Stimulated activated CD4-positive, alpha-beta T cell treated with anti-CD3 and anti-CD28 coated beads, Interleukin-1b, Interleukin-23, amount 100 ng/mL, for 4 hours (primary cell): ENCODE results near the gene DYNC1LI1.
A peak's percentile ranks its signal among the peaks of the same experiment; 100 is the strongest.

Source experiments
- DNase-seq, 2 donors: peaks; one replicate each; pipeline ENCODE4 v3.0.0-alpha.2; 2020; ENCODE audit warnings: low read depth in 2 of 2

DYNC1LI1 gene

DNA sequence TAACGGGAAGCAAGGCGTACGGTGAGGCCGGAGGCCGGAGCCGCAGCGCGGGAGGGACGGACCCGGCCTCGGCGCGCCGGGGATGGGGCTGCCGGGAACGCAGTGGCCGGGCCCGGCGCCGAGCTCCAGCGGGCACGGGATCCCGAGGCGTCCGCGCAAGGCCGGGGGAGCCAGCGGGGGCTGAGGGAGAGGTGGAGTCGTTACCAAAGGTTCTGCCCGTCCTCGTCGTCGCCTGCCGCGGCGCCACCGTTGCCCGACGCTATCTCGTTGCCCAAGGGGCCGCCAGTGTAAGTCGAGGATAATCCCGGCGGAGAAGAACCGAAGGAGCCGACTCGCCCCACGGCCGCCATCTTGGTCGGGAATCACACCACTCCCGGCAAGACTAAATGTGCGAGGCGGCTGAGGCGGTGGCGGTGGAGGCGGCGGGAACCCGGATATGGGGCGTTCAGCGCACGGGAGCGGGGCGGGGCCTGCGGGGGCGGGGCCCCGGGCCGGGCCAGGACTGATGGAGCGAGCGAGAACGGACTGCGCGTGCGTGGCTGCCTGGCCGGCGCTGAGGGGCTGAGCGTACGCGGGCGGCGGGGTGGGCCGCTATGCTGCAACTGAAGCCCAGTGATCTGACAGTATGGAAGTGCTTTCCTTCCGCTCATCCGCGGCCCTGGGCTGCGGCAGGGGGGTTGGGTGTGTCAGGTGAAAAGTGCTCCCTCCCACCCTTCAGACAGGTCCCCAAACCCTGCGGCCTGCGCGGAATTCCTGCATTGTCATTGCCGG is at the start of gene DYNC1LI1:
DYNC1LI1 (minus strand) TSS at position 438 of the 771 bp plus-strand sequence; CDS start at position 350, 88 bp downstream.
- peak; percentile 92 to 98 for DNase-seq

- no peak for DNase-seq
Measured at GRCh38 chr3:32619395-32619794, 48.7 kb upstream of the DYNC1LI1 start.

DNA sequence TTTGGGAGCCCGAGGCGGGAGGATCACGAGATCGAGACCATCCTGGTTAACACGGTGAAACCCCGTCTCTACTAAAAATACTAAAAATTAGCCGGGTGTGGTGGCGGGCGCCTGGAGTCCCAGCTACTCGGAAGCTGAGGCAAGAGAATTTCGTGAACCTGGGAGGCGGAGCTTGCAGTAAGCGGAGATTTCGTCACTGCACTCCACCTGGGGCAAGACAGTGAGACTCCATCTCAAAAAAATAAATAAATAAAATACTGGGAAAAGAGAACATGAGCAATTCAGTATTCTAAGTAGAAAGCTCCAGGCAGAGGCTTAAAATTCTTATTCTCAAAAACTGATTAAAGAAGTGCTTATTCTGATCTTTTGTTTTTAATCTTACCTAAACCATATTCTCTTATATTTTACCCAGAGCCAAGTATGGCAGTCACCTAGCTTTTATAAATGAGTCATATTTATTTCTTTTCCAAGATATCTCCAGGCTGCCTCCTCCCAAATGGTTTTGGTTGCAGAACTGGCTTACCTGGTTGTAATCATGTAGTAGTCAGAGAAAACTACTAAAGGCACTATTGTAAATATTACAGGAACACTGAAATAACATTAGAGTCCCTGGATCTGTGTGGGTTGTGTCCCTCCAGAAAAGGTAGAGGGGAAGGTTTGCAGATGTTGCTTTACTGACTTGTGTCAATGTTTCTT is 45.8 kb upstream of the DYNC1LI1 start:
- DNase-seq: no peak

DNA sequence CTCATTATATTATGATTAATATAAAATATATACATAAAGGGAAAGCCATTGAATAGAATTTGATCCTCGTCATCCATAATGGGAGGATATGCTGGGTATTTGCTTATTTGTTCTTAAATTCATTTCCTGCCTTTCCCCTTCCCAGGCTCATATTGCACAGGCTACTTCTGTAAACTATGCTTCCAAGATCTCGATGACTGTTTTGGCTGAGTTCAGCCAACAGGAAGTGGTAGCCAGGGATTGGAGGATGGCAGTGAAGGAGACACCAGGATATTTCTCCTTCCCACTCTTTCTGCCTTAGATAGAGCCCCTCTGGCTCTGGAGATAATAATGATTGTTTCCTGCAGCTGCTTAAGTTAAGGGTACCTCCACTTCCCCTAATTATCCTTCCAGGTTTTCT is 44.3 kb upstream of the DYNC1LI1 start:
- DNase-seq: no peak

DNA sequence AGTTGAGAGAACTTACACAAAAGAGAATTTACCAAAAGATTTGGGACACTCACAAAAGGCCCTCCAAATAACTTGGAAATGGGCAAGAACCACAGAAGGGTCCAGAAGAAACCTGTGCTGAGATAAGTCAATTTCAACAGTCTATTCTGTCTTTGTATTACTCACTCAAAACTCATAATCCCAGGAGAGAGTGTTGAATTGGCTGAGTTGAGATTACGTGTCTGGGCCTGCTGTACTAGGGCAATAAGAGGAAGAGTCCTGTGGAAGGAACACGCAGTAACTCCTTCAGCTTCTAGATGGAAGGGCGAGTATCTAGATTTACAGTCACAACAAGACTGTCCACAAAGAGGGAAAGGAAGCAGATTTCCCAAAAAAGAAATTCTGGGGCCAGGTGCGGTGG is 42.5 kb upstream of the DYNC1LI1 start:
- DNase-seq: no peak

GRCh38 chr3:32612547-32612946 is 41.9 kb upstream of the DYNC1LI1 start:
- DNase-seq: no peak

DNA sequence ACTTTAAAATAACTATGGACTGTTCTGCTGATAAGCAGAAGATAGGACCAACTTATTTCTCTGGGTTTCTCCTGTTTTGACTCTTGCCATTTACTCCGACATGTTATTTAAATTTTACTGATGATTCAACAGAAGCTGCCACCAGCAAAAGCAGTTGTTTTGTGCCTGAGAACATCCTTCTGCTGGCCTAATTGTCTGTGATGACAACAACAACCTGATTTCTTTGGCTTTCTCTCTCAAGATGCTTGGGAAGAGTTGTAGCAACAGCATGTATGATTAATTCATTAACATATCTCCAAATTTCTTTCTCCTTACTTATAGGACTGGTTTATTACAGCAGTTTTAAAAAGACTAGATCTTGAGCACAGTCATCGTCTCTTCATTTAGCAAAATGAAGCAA is 36.9 kb upstream of the DYNC1LI1 start:
- DNase-seq: no peak

DNA sequence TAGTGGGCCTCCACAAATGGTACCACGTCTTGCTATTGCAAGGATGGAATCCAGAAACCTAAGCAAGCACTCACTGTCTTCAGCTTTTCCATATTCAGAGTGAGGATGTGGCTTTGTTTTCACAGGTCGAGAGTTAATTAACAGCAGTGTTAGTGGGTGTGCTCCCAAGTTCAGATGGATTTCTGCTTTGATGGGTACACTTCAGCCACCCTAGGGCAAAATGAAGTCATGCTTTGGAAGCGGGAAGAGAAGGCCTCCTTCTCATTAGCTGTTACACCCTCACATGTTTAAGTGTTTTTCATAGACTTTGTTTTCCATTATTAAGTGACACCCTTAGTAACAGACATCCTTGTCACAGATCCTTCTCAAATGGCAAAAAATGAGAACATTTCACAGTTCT is 36.3 kb upstream of the DYNC1LI1 start:
- DNase-seq: no peak

DNA sequence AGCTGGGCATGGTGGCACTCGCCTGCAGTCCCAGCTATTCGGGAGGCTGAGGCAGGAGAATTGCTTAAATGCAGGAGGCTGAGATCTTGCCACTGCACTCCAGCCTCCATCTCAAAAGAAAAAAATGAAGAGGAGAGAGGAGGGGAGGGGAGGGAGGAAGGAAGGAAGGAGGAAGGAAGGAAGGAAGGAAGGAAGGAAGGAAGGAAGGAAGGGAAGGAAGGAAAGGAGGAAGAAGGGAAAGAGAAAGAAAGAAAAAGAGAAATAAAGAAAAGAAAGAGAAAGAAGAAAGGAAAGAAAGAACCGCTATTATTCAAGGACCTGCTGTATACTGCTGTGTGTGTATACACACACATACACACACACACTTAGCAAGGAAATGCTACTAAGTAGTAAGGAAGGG is 35.6 kb upstream of the DYNC1LI1 start:
- no peak for DNase-seq

GRCh38 chr3:32603064-32603463 is 32.4 kb upstream of the DYNC1LI1 start:
- DNase-seq: no peak

DNA sequence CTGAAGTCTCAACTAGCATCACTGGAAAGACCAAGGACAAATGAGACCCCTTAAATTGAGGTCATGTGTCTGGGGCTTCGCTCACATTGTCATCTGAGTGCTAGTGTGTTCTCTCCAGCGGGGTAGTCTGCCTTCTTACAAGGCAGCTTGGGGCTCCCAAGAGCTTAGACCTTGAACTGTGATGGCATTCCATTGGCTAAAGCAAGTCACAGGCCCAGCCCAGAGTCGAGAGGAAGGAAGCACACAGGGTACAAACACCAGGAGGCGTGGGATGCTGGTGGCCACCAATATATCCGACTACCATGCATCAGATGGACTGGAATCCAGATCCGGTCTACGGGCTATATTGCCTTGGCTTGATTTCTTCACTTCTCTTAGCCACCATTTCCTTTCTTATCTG is 31.5 kb upstream of the DYNC1LI1 start:
- no peak for DNase-seq

- no peak for DNase-seq
Measured at GRCh38 chr3:32601722-32602121, 31.1 kb upstream of the DYNC1LI1 start.

- no peak for DNase-seq
Measured at GRCh38 chr3:32597656-32598055, 27.0 kb upstream of the DYNC1LI1 start.

DNA sequence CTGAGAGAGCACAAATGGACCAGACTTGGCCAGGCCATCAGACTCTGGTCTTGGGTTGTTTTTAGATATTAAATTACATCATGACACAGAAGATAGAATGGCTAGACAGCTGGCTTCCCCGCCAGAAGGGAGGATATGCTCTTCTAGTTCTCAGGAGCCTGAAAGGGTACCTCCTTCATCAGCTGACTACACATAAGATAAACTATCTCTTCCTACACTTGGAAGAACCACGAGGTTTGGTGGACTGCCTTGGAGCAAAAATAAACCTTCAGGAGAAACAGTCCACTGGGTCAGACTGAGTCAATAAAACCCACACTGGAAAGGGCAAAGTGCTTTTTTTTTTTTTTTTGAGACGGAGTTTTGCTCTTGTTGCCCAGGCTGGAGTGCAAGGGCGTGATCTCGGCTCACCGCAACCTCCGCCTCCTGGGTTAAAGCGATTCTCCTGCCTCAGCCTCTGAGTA is 26.3 kb upstream of the DYNC1LI1 start:
- no peak for DNase-seq

- DNase-seq: no peak
Measured at GRCh38 chr3:32596282-32596908, 25.7 kb upstream of the DYNC1LI1 start.

DNA sequence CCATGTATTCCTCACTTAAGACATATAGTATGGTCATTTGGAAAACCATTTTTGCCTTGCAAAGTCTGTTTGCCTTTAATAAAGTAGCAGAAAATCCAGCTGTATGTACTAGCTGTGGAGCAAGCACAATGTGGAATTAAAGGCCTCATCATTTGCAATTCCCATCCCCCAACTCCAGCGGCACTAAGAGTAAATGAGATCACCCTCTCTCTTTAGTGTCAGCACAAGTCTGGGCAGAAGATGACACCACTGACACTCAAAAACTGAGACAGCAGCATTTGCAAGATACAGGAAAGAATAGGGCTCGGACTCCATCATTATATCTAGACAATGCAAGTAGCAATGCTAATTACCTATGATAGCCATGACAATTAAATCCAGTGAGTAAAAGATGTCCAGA is 24.7 kb upstream of the DYNC1LI1 start:
- DNase-seq: no peak

- no peak for DNase-seq
Measured at GRCh38 chr3:32593903-32594525, 23.4 kb upstream of the DYNC1LI1 start.

- DNase-seq: no peak
Measured at GRCh38 chr3:32592696-32593353, 22.2 kb upstream of the DYNC1LI1 start.

DNA sequence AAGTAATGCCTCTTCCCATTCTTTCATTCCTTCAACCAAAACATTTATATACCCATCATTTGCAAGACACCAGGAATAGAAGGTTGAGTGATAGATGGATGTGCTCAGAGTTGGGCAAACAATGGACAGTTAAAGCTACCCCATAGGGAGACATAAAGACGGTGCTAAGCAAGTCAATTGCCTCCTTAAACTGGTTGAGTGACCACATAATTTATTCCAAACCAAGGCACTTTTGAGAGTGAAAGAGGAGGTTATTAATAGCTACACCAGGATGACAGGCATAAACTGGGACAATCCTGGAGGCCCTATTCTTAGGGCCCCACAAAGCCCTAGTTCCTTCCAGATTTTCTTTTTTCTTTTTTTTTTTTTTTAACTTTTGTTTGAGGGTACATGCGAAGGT is 21.4 kb upstream of the DYNC1LI1 start:
- DNase-seq: no peak

DNA sequence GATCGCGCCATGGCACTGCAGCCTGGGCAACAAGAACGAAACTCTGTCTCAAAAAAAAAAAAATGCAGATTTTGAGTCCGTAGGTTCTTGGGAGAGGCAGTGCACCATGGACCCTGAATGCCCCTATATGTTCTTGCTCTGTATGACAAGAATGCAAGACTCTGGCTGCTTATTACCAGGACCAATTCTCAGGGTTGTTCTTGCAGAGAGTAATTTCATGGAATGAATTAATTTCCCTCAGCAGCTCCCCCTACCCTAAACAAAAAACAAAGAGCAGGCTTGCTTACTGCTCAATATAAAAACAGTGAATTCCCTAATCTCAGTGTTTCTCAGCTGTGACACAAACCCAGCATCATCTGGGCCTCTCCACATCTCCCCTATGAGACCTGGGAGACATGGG is 20.5 kb upstream of the DYNC1LI1 start:
- no peak for DNase-seq

GRCh38 chr3:32586356-32586755 is 15.7 kb upstream of the DYNC1LI1 start:
- no peak for DNase-seq

DNA sequence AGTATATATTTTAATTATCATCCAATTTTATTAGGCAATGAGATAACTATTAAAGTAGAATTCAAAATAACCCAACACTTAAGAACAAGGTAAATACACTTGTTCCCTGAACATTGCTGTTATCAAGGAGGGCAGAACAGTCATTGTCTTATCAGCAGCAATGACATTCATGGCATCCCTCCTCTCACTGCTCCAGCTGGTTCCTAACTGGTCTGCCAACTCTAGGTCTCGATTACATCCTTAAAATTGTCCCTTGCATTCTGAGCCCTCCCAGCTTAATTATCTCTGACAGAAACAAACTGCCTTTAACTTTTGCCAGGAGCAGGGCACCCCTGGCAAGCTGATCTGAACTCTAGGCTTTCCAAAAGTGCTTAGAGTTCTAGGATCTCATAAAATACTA is 14.0 kb upstream of the DYNC1LI1 start:
- no peak for DNase-seq
